Stimulated activated naive CD4-positive, alpha-beta T cell treated with Interleukin-2 at 50 U/mL for 16 hours (primary cell): Measurements from ENCODE around the gene TJP1.
"Not testable (repeated sequence)": the region's sequence is repeated elsewhere in the genome, so short reads cannot be mapped to it uniquely, and the experiment has no call there.

Experiments
- DNase-seq: peaks from one replicate; lab custom pipeline; 2025; lab: John Stamatoyannopoulos, UW

The TJP1 gene

GRCh38 chr15:29753506-29753905 lies 68.8 kb downstream of the TJP1 start:
- DNase-seq = no peak

GRCh38 chr15:29750754-29751153 lies 71.5 kb downstream of the TJP1 start:
- no peak for DNase-seq

- DNase-seq = no peak
Measured at GRCh38 chr15:29749365-29750086, 72.7 kb downstream of the TJP1 start.

- DNase-seq = no peak
Measured at GRCh38 chr15:29747837-29748417, 74.3 kb downstream of the TJP1 start.

GRCh38 chr15:29743475-29743874 lies 78.8 kb downstream of the TJP1 start:
- no peak for DNase-seq

GRCh38 chr15:29740692-29741311 lies 81.5 kb downstream of the TJP1 start:
- no peak for DNase-seq

- DNase-seq = no peak
Measured at GRCh38 chr15:29736744-29737020, 85.6 kb downstream of the TJP1 start.

- no peak for DNase-seq
Measured at GRCh38 chr15:29736012-29736743, 86.1 kb downstream of the TJP1 start.

GRCh38 chr15:29734917-29735572 lies 87.2 kb downstream of the TJP1 start:
- DNase-seq = no peak

- no peak for DNase-seq
Measured at GRCh38 chr15:29731865-29732264, 90.4 kb downstream of the TJP1 start.

- not testable (repeated sequence) for DNase-seq
Measured at GRCh38 chr15:29730471-29730870, 91.8 kb downstream of the TJP1 start.

- DNase-seq = no peak
Measured at GRCh38 chr15:29728418-29728817, 93.8 kb downstream of the TJP1 start.

GRCh38 chr15:29727871-29728270 lies 94.4 kb downstream of the TJP1 start:
- no peak for DNase-seq

GRCh38 chr15:29726553-29726952 lies 95.7 kb downstream of the TJP1 start:
- DNase-seq = no peak

GRCh38 chr15:29724026-29724425 lies 98.2 kb downstream of the TJP1 start:
- no peak for DNase-seq

- DNase-seq = no peak
Measured at GRCh38 chr15:29713784-29714183, 108.5 kb downstream of the TJP1 start.

- no peak for DNase-seq
Measured at GRCh38 chr15:29712149-29712885, 110.0 kb downstream of the TJP1 start.

GRCh38 chr15:29711531-29711930 lies 110.7 kb downstream of the TJP1 start:
- no peak for DNase-seq

GRCh38 chr15:29708519-29708918 lies 113.7 kb downstream of the TJP1 start:
- DNase-seq = no peak

- no peak for DNase-seq
Measured at GRCh38 chr15:29704950-29705597, 117.2 kb downstream of the TJP1 start.

- no peak for DNase-seq
Measured at GRCh38 chr15:29701151-29701550, 121.1 kb downstream of the TJP1 start.
